Prostate gland (tissue), 2 donors: ENCODE data around the gene ANKRD12.

Experiments used
- CTCF ChIP-seq, 4 experiments: fragments of 200-600 bp in 2 of 4; fragments of 450-650 bp in 2 of 4; sonication (generic) in 2 of 4; IDR thresholded peaks; 1 replicate in 3 of 4; 2 replicates in 1 of 4; pipeline ENCODE4 v1.5.1; 2016 to 2019; ENCODE audit warnings: antibody characterized with exemption in 4 of 4, mild to moderate bottlenecking in 2 of 4, moderate library complexity in 2 of 4
- POLR2AphosphoS5 ChIP-seq: sonication (generic); formaldehyde crosslinking; IDR thresholded peaks from one replicate; pipeline ENCODE4 v1.6.1; 2017; ENCODE audit warnings: antibody characterized with exemption

GRCh38 chr18:9177466-9177865, 40.9 kb downstream of the ANKRD12 start:
- no peak for TF ChIP-seq CTCF (IDR thresholded peaks at IDR 0.05)
- no peak for TF ChIP-seq POLR2AphosphoS5
